GM12878 (cell line): Measurements from ENCODE around the gene CDK3.

Source experiments
- BACH1 ChIP-seq: fragments of 450-650 bp; IDR thresholded peaks from 2 replicates; pipeline ENCODE4 v1.6.1; 2017; ENCODE audit warnings: mild to moderate bottlenecking, borderline replicate concordance
- ZNF274 ChIP-seq: IDR thresholded peaks from one replicate; pipeline ENCODE4 v1.8.0; 2011; ENCODE audit not compliant: insufficient read length, insufficient read depth
- TF ChIP-seq, protein P1 (sequence below), 3 experiments: IDR thresholded peaks in 2 of 3; conservative IDR thresholded peaks in 1 of 3; 2 replicates each; pipeline ENCODE4 v1.5.1; 2011; ENCODE audit warnings: low read depth in 3 of 3, low read length in 3 of 3, mild to moderate bottlenecking in 3 of 3, control low read depth in 2 of 3, moderate library complexity in 2 of 3, inconsistent platforms in 1 of 3, mixed read lengths in 1 of 3; ENCODE audit not compliant: control insufficient read depth in 2 of 3, insufficient read depth in 1 of 3; ENCODE audit errors: extremely low read depth in 1 of 3

DNA sequence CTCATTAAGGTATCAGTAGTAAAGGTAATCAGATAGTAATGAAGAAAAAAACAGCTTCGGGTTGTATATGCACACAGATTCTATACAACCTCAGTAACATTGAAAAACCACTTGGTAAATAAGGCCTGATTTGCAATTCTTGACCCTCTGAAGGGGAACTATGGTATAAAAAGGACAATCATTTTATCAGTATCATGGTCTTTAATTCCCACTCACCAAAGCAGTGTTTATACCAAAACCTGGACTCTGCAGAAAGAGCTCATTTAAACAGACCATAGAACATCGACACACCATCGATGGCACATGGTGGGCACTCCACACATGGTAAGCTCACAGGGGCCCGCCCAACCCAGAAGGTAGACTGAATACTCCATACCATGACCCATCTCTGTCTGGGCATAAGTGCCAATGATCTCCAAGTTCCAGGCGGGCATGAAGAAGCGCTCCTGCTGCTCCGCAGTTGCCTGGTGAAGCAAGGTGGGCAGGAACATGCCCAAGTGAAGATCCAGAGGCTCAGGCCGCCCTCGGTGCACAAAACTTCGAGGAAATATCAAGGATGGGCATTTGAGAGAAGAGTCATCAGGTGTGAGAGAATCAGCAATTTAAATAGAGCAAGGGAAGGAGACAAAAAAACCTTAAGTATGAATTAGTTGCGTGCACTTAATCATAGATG, 40.7 kb upstream of the CDK3 start:
- TF ChIP-seq BACH1 (no peak), ZNF274 (no peak)
- TF ChIP-seq, protein P1, sequence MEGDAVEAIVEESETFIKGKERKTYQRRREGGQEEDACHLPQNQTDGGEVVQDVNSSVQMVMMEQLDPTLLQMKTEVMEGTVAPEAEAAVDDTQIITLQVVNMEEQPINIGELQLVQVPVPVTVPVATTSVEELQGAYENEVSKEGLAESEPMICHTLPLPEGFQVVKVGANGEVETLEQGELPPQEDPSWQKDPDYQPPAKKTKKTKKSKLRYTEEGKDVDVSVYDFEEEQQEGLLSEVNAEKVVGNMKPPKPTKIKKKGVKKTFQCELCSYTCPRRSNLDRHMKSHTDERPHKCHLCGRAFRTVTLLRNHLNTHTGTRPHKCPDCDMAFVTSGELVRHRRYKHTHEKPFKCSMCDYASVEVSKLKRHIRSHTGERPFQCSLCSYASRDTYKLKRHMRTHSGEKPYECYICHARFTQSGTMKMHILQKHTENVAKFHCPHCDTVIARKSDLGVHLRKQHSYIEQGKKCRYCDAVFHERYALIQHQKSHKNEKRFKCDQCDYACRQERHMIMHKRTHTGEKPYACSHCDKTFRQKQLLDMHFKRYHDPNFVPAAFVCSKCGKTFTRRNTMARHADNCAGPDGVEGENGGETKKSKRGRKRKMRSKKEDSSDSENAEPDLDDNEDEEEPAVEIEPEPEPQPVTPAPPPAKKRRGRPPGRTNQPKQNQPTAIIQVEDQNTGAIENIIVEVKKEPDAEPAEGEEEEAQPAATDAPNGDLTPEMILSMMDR (IDR thresholded peaks at IDR 0.05 in 2 of 3, conservative IDR thresholded peaks at IDR 0.05 in 1 of 3; ENCODE audit: control insufficient read depth in 2 of 3, extremely low read depth in 1 of 3, insufficient read depth in 1 of 3, low read depth in 3 of 3, low read length in 3 of 3) = no peak
